Measurements from ENCODE around the gene ADAM10.
"Not testable (repeated sequence)": the region's sequence is repeated elsewhere in the genome, so short reads cannot be mapped to it uniquely, and the experiment has no call there.

ADAM10 gene

GRCh38 chr15:58626378-58626777 lies 123.1 kb downstream of the ADAM10 start:
- no peak overlapping the region for H3K9ac ChIP-seq
- H3K4me3 ChIP-seq (ENCODE audit: low read depth, low read length) = no peak overlapping the region
- H3K9me3 ChIP-seq (ENCODE audit: control insufficient read depth, low read length) = no peaks in the 10 kb centered on the region
- no peak overlapping the region for H2AFZ ChIP-seq
- no peak for TF ChIP-seq CTCF (IDR thresholded peaks at IDR 0.05)
- H3K36me3 ChIP-seq (ENCODE audit: control insufficient read depth, insufficient read depth, low read length) = no peaks in the 10 kb centered on the region
- H3K27ac ChIP-seq = no peak overlapping the region
- H3K27me3 ChIP-seq (ENCODE audit: control insufficient read depth, insufficient read depth, low read length) = no peaks in the 10 kb centered on the region
- no peaks in the 10 kb centered on the region for H3K79me2 ChIP-seq
- H3K4me2 ChIP-seq (ENCODE audit: low read length) = no peak overlapping the region
- peaks cover 3% of the 10 kb centered on the region for H3K4me1 ChIP-seq

DNA sequence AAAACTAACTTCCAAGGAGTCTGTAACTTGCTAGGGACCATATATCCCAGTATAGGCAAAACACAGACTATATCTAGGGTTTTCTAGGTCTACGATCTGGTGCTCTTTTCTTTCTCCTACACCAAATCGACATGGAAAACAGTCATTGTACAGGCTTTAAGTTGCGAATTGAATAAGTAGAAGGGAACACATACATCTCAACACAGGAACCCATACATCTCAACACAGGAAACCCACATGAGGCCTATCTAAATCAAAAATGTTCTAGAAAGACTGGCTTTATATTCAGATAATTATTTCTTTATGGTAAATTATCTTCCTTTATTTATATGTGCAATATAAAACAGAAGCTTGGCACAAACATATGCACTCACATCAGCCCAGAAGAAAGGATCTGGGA lies 126.6 kb downstream of the ADAM10 start:
- H3K9me3 ChIP-seq (ENCODE audit: control insufficient read depth, low read length) = no peaks in the 10 kb centered on the region
- H3K4me2 ChIP-seq (ENCODE audit: low read length) = no peak overlapping the region
- H3K79me2 ChIP-seq = no peaks in the 10 kb centered on the region
- H3K27me3 ChIP-seq (ENCODE audit: control insufficient read depth, insufficient read depth, low read length) = no peaks in the 10 kb centered on the region
- no peak overlapping the region for H3K4me3 ChIP-seq (ENCODE audit: low read depth, low read length)
- peaks cover 1% of the 10 kb centered on the region for H3K4me1 ChIP-seq
- no peak for TF ChIP-seq CTCF (IDR thresholded peaks at IDR 0.05)
- H3K9ac ChIP-seq = no peak overlapping the region
- no peak overlapping the region for H2AFZ ChIP-seq
- no peaks in the 10 kb centered on the region for H3K36me3 ChIP-seq (ENCODE audit: control insufficient read depth, insufficient read depth, low read length)
- no peak overlapping the region for H3K27ac ChIP-seq

DNA sequence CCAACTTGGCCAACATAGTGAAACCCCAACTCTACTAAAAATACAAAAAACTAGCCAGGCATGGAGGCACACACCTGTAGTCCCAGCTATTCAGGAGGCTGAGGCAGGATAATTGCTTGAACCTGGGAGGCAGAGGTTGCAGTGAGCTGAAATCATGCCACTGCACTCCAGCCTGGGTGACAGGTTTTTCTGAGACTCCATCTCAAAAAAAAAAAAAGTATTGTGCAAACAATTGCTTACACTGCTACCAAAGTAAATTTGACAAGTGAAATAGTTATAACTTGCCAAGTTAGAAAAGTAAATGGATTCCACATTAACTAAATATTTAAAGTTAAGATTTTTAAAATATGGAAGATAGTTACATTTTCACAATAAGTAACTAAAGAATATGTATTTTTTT lies 129.2 kb downstream of the ADAM10 start:
- H3K79me2 ChIP-seq; H3K4me2 ChIP-seq (ENCODE audit: low read length); H3K4me3 ChIP-seq (ENCODE audit: low read depth, low read length); H3K27ac ChIP-seq; H2AFZ ChIP-seq; H3K9ac ChIP-seq; H3K36me3 ChIP-seq (ENCODE audit: control insufficient read depth, insufficient read depth, low read length); H3K27me3 ChIP-seq (ENCODE audit: control insufficient read depth, insufficient read depth, low read length); H3K9me3 ChIP-seq (ENCODE audit: control insufficient read depth, low read length); H3K4me1 ChIP-seq: not testable (repeated sequence)

DNA sequence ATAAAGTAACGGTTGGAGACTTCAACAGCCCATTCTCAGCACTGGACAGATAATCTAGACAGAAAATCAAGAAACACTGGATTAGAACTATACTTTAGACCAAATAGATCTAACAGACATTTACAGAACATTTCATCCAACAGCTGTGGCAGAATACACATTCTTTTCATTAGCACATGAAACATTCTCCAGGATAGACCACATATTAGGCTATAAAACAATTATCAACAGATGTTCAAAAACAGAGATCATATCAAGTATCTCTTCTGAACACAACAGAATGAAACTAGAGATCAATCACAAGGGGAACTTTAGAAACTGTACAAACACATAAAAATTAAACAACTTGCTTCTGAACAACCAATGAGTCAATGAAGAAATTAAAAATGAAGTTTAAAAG lies 133.3 kb downstream of the ADAM10 start:
- Histone ChIP-seq H3K79me2 (no peaks in the 10 kb centered on the region), H3K4me3 (ENCODE audit: low read depth, low read length) (no peak overlapping the region), H3K27me3 (ENCODE audit: control insufficient read depth, insufficient read depth, low read length) (no peaks in the 10 kb centered on the region), H3K9ac (no peak overlapping the region), H3K36me3 (ENCODE audit: control insufficient read depth, insufficient read depth, low read length) (no peaks in the 10 kb centered on the region), H2AFZ (no peak overlapping the region), H3K9me3 (ENCODE audit: control insufficient read depth, low read length) (no peaks in the 10 kb centered on the region), H3K4me2 (ENCODE audit: low read length) (no peak overlapping the region), H3K27ac (no peak overlapping the region), H3K4me1 (no peaks in the 10 kb centered on the region)
- TF ChIP-seq CTCF (IDR thresholded peaks at IDR 0.05) = no peak

- no peak overlapping the region for H3K4me3 ChIP-seq (ENCODE audit: low read depth, low read length)
- no peak overlapping the region for H3K27ac ChIP-seq
- H3K4me1 ChIP-seq = no peaks in the 10 kb centered on the region
- no peak overlapping the region for H3K9ac ChIP-seq
- TF ChIP-seq CTCF (IDR thresholded peaks at IDR 0.05) = no peak
- no peaks in the 10 kb centered on the region for H3K9me3 ChIP-seq (ENCODE audit: control insufficient read depth, low read length)
- H2AFZ ChIP-seq = no peak overlapping the region
- no peak overlapping the region for H3K4me2 ChIP-seq (ENCODE audit: low read length)
- no peaks in the 10 kb centered on the region for H3K27me3 ChIP-seq (ENCODE audit: control insufficient read depth, insufficient read depth, low read length)
- no peaks in the 10 kb centered on the region for H3K36me3 ChIP-seq (ENCODE audit: control insufficient read depth, insufficient read depth, low read length)
- no peaks in the 10 kb centered on the region for H3K79me2 ChIP-seq
Measured at GRCh38 chr15:58611731-58612676, 137.5 kb downstream of the ADAM10 start.

All from parathyroid adenoma (tissue), 2 donors.